NCI-H748 (cell line): ENCODE measurements around the gene POLR2J.
"Not testable (repeated sequence)": the region's sequence is repeated elsewhere in the genome, so short reads cannot be mapped to it uniquely, and the experiment has no call there.

Experiments
- DNase-seq: peaks from one replicate; lab custom pipeline; 2025; ENCODE audit not compliant: unreplicated experiment; lab: John Stamatoyannopoulos, UW

The POLR2J gene

DNA sequence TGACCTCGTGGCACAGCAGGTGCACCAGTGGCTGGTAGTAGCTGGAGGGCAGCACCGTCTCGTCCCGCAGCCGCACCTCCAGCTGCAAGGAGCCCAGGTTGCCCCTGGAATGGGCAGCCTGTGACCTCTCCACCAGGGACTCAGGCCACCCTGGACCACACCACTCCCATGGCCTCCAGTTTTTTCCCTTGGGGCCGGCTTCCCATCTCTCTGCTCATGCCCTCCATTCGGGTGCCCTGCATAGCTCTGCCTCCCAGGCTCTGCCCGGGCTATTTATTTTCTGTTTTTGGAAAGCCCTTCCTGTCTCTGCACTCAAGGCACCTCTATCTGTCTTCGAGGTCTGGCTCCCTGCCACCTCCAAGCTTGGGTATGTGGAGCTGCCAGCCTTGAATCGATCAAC lies 18.1 kb upstream of the POLR2J start:
- not testable (repeated sequence) for DNase-seq

DNA sequence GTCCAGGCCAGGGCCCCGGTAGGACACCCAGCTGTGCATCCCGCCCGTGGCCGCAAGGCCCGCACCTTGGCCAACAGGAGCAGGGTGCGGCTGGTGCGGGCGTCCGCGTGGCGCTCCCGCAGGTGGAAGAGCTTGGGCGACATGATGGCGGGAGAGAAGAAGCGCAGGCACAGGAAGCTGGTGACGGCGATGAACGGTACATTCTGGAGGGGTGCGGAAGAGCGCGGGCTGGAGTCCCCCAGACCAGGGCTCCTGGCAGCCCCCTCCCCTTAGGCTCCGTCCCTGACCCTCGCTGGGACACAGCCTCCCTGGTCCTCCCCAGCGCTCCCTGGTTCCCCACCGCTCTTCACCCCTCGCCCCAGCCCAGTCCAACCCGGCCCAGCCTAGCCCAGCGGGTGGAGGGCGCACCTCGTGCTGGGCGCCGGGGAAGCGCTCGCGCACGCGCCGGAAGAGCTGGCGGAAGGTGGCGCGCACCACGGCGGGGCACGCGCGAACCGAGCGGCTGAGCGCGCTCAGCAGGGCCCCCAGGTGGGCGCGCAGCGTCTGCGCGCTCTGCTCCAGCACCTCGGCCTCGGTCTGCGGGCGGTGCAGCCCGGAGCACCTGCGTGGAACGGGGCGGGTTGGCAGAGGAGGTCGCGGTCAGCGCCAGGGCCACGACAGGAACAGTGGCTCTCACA lies 15.9 kb upstream of the POLR2J start:
- not testable (repeated sequence) for DNase-seq

DNA sequence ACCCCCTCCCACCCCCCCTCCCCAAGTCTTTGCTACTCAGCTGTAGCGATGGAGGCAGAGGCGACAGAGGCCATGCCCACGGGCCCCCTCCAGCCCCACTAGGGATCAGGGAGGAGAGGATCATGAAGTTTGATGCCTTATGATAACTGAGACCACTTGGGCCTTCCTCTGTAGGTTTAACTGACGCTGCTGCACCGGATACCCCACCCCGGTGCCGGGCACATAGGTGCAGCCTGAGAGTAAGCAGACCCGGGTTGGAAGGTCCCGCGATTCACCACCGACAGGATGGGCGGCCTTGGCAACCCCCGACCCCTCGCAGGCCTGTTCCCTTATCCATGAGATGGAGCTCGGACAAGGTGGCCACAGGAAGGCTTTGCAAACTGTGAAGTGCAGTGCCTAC lies 15.3 kb upstream of the POLR2J start:
- not testable (repeated sequence) for DNase-seq

DNA sequence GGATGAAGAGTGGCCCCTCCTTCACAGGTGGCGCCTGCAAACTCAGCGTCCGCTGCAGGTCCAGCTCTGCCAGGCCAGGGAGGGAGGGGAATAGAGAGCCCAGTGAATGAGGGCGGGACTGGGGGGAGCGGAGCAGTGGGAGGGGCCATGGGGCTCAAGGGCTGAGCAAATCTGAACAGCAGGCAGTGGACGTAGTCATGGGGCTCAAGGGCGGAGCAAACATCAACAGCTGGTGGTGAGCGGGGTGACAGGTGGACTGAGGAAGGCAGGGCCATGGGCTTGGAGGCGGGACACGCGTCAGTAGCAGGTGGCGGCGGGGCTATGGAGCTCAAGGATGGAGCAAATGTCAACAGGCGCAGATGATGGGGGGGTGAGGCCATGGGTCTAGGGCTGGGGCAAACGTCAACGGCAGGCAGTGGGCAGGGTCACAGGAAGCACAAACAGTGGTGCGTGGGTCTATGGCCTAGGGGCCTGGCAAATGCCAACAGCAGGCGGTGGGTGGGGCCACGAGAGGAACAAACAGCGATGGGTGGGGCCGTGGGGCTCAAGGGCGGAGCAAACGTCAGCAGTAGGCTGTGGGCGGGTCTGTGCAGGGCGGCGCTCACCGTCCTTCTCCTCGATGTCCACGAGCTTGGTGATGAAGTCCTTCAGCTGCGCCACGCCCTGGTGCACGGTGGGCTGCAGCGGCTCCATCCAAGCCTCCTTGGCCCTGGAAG lies 14.7 kb upstream of the POLR2J start:
- not testable (repeated sequence) for DNase-seq

DNA sequence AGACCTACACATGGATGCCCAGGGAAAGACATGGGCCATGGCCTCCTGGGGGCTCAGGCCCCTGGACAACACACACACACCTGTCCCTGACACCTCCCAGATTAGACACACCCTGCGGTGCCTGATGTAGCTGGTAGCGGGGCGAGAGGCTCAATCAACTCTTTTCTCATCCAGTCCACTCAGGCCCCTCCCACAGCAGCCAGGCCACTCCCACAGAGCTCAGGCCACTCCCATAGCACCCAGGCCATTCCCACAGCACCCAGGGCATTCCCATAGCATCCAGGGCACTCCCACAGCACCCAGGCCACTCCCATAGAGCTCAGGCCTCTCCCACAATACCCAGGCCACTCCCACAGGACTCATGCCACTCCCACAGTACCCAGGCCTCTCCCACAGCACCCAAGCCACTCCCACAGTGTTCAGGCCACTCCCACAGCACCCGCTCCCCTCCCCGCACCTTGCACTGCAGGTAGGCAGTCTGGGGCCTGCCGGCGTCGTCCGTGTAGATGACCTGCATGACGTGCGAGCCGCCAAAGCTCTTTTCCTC lies 11.9 kb upstream of the POLR2J start:
- not testable (repeated sequence) for DNase-seq

DNA sequence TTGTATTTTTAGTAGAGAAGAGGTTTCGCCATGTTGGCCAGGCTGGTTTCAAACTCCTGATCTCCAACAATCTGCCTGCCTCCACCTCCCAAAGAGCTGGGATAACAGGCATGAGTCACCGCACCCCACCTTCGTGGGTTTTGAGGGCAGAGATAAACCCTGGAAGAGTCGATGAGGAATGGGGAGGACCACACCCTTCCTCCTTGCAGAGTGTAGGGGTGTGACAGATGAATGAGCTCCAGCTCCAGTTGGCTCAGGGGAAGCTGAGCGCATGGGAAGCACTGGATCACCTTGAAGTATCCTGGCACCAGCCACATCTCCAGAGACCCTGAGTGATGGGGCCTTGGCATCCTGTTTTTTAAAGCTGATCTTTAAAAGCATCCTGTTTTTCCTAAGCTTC lies 5.6 kb upstream of the POLR2J start:
- not testable (repeated sequence) for DNase-seq

DNA sequence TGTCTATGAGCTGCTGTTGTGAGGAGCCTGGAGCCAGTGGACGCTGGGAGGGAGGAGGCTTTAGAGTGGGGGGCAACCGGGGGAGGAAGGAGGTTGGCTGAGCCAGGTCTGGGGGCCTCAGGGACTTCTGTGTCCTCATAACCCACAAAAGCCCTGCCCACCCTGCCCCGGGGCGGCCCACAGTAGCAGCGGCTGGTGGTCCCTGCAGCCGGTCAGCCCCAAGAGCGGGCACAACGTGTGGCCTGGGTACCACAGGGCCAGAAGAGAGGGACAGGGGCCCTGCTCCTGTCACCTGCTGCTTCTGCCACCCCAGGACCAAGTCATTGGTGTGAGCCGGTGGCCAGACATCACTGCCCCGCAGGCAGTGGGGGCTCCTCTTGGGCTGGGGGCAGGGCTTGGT lies 3.2 kb upstream of the POLR2J start:
- DNase-seq, result not testable (repeated sequence)

DNA sequence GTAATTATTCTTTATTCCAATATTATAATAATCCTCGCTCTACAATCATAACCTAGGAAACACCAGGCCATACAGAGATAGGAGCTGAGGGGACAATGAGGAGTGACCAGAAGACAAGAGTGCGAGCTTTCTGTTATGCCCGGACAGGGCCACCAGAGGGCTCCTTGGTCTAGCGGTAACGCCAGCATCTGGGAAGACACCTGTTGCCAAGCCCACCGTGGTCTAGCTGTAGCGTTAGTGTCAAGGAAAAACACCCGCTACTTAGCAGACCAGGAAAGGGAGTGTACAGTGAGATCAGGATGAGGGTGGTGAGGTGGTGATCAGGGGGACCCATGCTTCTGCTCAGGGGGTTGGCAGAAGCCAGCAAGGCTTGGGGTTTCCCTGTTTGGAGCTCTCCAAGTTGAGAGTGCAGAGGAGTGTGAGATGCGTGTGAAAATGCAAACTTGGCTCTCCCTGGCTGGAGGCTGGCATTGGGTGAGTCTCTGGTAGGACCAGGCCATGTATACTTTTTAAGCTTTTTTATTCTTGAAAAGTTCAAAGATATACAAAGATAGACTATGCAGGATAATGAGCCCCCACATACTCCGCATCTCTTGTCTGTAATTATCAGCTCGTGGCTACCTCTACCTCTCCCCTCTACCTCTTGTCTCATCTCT lies 1.4 kb upstream of the POLR2J start:
- DNase-seq, result not testable (repeated sequence)

DNA sequence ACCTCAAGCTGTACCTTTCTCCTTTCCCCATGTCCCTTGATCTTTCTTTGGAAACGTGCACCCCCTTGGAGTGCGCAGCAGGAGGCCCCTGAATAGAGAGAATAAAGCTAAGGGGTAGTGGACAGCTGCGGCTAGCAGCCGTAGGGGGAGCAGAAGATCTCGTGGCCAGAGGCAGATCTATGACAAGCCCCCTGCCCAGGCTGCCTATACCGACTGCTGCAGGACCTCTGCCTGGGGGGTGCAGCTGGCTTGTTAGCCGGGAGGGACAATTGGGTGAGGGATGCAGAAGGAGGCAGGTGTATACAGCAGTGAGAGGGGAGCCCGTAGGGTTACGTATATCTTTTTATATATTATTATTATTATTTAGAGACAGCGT lies 475 bp upstream of the POLR2J start:
- DNase-seq, result not testable (repeated sequence)

GRCh38 chr7:102474736-102475435 lies 3.8 kb downstream of the POLR2J start:
- not testable (repeated sequence) for DNase-seq

- DNase-seq, result not testable (repeated sequence)
Measured at GRCh38 chr7:102474116-102474515, 4.6 kb downstream of the POLR2J start.

DNA sequence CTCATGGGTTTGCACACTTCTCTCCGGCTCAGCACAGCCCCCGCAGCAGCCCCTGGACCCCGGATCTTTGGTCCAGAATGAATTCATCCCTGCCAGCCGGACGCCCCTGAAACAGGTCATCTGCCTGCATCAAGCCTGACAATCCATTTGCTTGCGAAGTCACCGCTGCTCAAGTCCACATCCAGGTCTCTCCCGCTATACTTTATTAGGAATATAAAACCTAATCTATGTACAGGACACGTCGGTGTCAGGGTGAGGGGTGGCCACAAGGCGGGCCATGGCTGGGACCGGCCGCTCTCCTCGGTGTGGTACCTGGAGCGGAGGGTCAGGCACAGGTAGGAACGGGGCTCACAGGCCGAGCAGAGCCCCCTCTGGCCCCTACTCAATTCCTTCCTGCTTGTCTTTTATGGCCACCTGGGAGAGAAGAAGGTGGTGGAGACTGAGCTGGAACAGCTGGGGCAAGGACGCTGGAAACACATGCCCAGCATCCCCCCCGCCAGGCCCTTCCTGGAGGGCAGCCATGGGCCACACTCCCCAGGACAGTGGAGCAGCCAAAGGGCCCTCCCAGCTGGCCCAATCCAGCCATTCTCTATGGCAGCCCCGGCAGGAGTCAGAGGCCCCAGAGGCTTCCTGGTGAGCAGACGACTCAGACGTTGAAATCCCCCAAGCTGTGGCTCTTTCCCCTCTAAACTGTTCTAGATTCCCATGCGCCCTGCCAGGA lies 5.3 kb downstream of the POLR2J start:
- DNase-seq, result no peak

DNA sequence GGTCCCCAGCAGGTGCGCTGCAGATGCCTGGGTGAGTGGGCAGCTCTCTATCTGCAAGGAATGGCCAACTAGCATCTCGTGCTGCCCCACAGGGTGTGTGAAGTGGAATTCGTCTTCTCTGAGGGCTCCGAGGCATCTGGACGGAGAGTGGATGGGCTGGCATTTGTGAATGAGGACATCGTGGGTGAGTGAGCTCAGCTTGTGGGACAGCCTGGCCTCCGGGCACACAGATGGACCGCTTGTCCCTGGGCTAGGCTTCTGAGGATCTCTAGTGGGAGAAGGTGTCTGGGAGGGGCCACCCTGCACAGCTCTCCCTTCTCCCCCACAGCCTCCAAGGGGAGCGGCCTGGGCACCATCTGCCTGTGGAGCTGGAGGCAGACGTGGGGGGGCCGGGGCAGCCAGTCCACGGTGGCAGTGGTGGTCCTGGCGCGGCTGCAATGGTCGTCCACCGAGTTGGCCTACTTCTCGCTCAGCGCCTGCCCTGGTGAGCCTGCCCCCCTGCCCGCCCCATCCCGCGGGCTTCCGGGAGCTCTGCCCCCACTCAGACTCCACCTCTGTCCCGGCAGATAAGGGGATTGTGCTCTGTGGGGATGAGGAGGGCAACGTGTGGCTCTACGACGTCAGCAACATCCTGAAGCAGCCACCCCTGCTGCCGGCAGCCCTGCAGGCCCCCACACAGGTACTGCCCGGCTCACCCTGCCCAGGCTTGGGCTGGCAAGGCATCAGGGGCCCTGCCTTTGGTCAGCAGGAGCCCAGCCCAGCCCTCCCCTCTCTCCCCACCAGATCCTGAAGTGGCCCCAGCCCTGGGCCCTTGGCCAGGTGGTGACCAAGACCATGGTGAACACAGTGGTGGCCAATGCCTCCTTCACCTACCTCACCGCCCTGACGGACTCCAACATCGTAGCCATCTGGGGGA lies 6.3 kb downstream of the POLR2J start:
- no peak for DNase-seq

DNA sequence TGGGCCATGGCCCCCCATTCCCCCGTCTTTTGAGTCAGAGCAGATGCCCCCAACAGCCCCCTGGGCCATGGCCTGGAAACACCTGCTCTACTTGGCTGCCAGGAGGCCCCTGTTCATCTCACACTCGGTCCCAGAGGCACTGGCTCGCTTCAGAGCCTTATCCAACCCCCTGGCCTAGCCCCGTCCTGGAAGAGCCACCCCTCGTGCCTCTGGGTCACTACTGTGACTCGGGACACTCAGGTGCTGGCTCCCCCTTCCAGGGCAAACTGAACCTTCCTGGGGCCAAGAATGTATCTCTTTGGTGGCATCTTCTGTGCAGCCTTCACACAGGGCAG lies 7.0 kb downstream of the POLR2J start:
- no peak for DNase-seq

DNA sequence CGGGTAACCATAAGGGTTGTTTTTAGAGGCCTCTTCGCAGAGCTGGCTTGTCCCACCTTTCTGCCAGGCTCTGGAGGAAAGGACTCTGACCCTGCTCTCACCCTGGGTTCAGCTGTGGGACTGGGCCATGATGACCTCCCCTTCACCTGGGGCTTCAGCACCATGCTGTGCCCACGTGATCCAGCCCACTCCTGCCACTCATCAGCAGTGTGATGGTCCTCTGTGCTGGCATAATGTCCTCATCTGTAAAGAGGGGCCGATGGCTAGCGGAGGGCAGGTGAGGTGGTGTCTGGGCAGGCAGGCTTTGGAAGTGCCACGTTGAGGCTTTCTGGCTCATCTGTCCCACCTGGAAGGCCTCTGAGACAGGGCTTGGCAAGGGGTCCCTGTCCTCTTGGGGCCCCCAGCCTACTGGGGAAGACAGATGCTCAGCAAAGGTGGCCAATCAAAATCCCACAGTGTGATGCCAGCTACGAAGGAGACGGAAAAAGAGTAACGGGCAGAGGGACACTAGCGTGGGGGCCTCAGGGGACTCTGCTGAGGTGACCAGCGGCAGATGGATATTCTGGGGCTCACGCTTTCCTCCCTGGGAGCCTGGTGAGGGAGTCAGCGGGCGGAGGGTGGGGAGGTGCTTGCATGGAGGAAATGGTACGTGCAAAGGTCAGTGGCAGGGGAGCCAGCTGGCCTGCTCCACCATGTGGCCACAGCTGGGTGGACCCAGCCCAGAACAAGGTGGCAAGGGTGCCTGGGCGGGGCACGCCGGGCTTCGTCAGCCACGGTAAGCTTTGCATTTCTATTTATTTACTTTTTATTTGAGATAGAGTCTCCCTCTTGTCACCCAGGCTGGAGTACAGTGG lies 8.5 kb downstream of the POLR2J start:
- DNase-seq, result no peak

GRCh38 chr7:102469351-102469971 lies 9.3 kb downstream of the POLR2J start:
- no peak for DNase-seq

- DNase-seq, result no peak
Measured at GRCh38 chr7:102468478-102469350, 10.0 kb downstream of the POLR2J start.
